Kidney epithelial cell (primary cell): Measurements from ENCODE around the gene CAMSAP2. TPM values are rescaled to one million over a fixed set of nuclear protein-coding genes. Genes with fewer than 3 reads are reported as not detected.
"Not testable (repeated sequence)": the region's sequence is repeated elsewhere in the genome, so short reads cannot be mapped to it uniquely, and the experiment has no call there.

ENCODE experiments used
- DNase-seq: peaks from one replicate; pipeline ENCODE4 v3.0.0-alpha.2; 2010; ENCODE audit warnings: low read depth
- H3K27me3 ChIP-seq: 2 replicates; pipeline ENCODE4 v1.6.0; 2011; ENCODE audit warnings: low read length; ENCODE audit not compliant: control insufficient read depth, insufficient read depth
- H3K36me3 ChIP-seq: 2 replicates; pipeline ENCODE4 v1.5.1; 2011; ENCODE audit warnings: low read length; ENCODE audit not compliant: control insufficient read depth, insufficient read depth
- H3K4me3 ChIP-seq: 2 replicates; pipeline ENCODE4 v1.5.1; 2011; ENCODE audit warnings: low read depth, mild to moderate bottlenecking, control low read depth, low read length
- total RNA-seq: library from RNA; depleted of rRNA; stranded (reverse); fragments of >200 nt; gene quantifications from 2 replicates; pipeline ENCODE4 v1.2.3, GENCODE V29; 2015
- TF ChIP-seq, protein P1 (sequence below): IDR thresholded peaks from 2 replicates; pipeline ENCODE4 v1.5.1; 2011; ENCODE audit warnings: mild to moderate bottlenecking, moderate library complexity, low read length, control low read depth, inconsistent platforms; ENCODE audit not compliant: insufficient read depth, poor library complexity, severe bottlenecking

The CAMSAP2 gene
- total RNA-seq, 1 donor from 2014 or later = 31.9 TPM

GRCh38 chr1:200787896-200788387 lies 49.2 kb downstream of the CAMSAP2 start:
- no peak overlapping the region for H3K4me3 ChIP-seq
- H3K36me3 ChIP-seq = no peaks in the 10 kb centered on the region
- H3K27me3 ChIP-seq = no peaks in the 10 kb centered on the region
- no peak for DNase-seq
- TF ChIP-seq, protein P1, sequence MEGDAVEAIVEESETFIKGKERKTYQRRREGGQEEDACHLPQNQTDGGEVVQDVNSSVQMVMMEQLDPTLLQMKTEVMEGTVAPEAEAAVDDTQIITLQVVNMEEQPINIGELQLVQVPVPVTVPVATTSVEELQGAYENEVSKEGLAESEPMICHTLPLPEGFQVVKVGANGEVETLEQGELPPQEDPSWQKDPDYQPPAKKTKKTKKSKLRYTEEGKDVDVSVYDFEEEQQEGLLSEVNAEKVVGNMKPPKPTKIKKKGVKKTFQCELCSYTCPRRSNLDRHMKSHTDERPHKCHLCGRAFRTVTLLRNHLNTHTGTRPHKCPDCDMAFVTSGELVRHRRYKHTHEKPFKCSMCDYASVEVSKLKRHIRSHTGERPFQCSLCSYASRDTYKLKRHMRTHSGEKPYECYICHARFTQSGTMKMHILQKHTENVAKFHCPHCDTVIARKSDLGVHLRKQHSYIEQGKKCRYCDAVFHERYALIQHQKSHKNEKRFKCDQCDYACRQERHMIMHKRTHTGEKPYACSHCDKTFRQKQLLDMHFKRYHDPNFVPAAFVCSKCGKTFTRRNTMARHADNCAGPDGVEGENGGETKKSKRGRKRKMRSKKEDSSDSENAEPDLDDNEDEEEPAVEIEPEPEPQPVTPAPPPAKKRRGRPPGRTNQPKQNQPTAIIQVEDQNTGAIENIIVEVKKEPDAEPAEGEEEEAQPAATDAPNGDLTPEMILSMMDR = no peak

GRCh38 chr1:200791012-200791411 lies 52.3 kb downstream of the CAMSAP2 start:
- not testable (repeated sequence) for H3K36me3 ChIP-seq, H3K27me3 ChIP-seq, H3K4me3 ChIP-seq, DNase-seq

- Histone ChIP-seq H3K36me3 (no peaks in the 10 kb centered on the region), H3K4me3 (no peak overlapping the region), H3K27me3 (no peaks in the 10 kb centered on the region)
- DNase-seq = no peak
- TF ChIP-seq, protein P1 = no peak
These were observed 55.0 kb downstream of the CAMSAP2 start for GRCh38 chr1:200793677-200794076.

GRCh38 chr1:200794506-200795065 lies 55.9 kb downstream of the CAMSAP2 start:
- TF ChIP-seq, protein P1 = no peak
- Histone ChIP-seq H3K27me3 (no peaks in the 10 kb centered on the region), H3K36me3 (no peaks in the 10 kb centered on the region), H3K4me3 (no peak overlapping the region)
- no peak for DNase-seq

GRCh38 chr1:200795156-200795555 lies 56.5 kb downstream of the CAMSAP2 start:
- Histone ChIP-seq H3K4me3 (no peak overlapping the region), H3K36me3 (no peaks in the 10 kb centered on the region), H3K27me3 (no peaks in the 10 kb centered on the region)
- TF ChIP-seq, protein P1 = no peak
- no peak for DNase-seq

DNA sequence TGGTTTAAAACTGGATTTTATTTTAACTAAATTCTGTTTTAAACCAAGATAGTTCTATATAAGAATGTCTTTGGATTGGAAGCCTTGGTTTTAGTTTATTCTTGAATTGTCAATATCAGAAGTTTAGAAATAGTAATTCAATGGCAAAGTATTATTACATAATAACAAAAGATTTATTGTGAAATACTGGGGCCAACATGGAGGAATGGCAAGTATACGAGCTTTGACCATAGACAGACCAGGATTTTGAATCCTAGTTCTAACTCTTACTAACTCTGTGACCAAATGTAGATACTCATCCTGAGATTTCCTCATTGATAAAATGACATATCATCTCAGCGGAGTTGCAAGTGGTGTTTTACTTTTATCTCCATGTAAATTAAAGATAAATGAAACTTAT lies 63.3 kb downstream of the CAMSAP2 start:
- no peaks in the 10 kb centered on the region for H3K27me3 ChIP-seq
- TF ChIP-seq, protein P1 = no peak
- no peak for DNase-seq
- no peak overlapping the region for H3K4me3 ChIP-seq
- no peaks in the 10 kb centered on the region for H3K36me3 ChIP-seq
